Liver (tissue), 9 donors: ENCODE data around the gene TRIM63. TPM values are rescaled to one million over a fixed set of nuclear protein-coding genes. Genes with fewer than 3 reads are reported as not detected.

Experiments
- DNase-seq: peaks from one replicate; pipeline ENCODE4 v3.0.0-alpha.2; 2017; ENCODE audit warnings: low spot score
- H3K27ac ChIP-seq, 2 donors: one replicate each; pipeline ENCODE4 v1.7.0; 2013; ENCODE audit warnings: inconsistent platforms in 2 of 2, low read length in 2 of 2, control low read depth in 1 of 2, low read depth in 1 of 2, mild to moderate bottlenecking in 1 of 2
- H3K27me3 ChIP-seq, 4 donors: one replicate each; pipeline versions ENCODE4 v1.6.1 to v1.7.0; 2013; ENCODE audit warnings: low read length in 3 of 4, inconsistent platforms in 1 of 4, mild to moderate bottlenecking in 1 of 4, moderate library complexity in 1 of 4; ENCODE audit not compliant: control insufficient read depth in 4 of 4, insufficient read depth in 4 of 4
- H3K36me3 ChIP-seq, 4 donors: one replicate each; pipeline versions ENCODE4 v1.6.1 to v1.7.0; 2013; ENCODE audit warnings: low read length in 3 of 4, mild to moderate bottlenecking in 3 of 4, low read depth in 1 of 4, moderate library complexity in 1 of 4; ENCODE audit not compliant: control insufficient read depth in 4 of 4, insufficient read depth in 3 of 4
- H3K4me1 ChIP-seq, 4 donors: one replicate each; pipeline versions ENCODE4 v1.6.1 to v1.7.0; 2013; ENCODE audit warnings: low read length in 3 of 4, mild to moderate bottlenecking in 3 of 4, moderate library complexity in 1 of 4; ENCODE audit not compliant: control insufficient read depth in 4 of 4, insufficient read depth in 4 of 4
- H3K4me3 ChIP-seq, 3 donors: one replicate each; pipeline versions ENCODE4 v1.6.1 to v1.7.0; 2013; ENCODE audit warnings: low read length in 3 of 3, control low read depth in 1 of 3, low read depth in 1 of 3, mild to moderate bottlenecking in 1 of 3
- H3K9ac ChIP-seq, 2 donors: one replicate each; pipeline ENCODE4 v1.7.0; 2013; ENCODE audit warnings: low read length in 2 of 2, mild to moderate bottlenecking in 2 of 2, moderate library complexity in 2 of 2, control low read depth in 1 of 2, low read depth in 1 of 2
- H3K9me3 ChIP-seq, 4 donors: one replicate each; pipeline versions ENCODE4 v1.6.1 to v1.7.0; 2013; ENCODE audit warnings: low read length in 3 of 4; ENCODE audit not compliant: control insufficient read depth in 4 of 4
- ATF3 ChIP-seq: IDR thresholded peaks from 2 replicates; pipeline ENCODE4 v1.6.1; 2016; ENCODE audit warnings: antibody characterized with exemption
- CTCF ChIP-seq: fragments of 150-350 bp; IDR thresholded peaks from 2 replicates; pipeline ENCODE4 v1.5.1; 2017; ENCODE audit warnings: improper control_type of control experiment, low read depth, low read length; ENCODE audit not compliant: missing input control
- EGR1 ChIP-seq, 2 donors: IDR thresholded peaks; 2 replicates each; pipeline ENCODE4 v1.6.1; 2016 to 2018; ENCODE audit warnings: antibody characterized with exemption in 2 of 2, low read depth in 2 of 2
- FOXA1 ChIP-seq: IDR thresholded peaks from 2 replicates; pipeline ENCODE4 v1.6.1; 2016; ENCODE audit warnings: antibody characterized with exemption
- FOXA2 ChIP-seq: IDR thresholded peaks from 2 replicates; pipeline ENCODE4 v1.6.1; 2016; ENCODE audit warnings: antibody characterized with exemption
- GABPA ChIP-seq, 2 donors: IDR thresholded peaks in 1 of 2; conservative IDR thresholded peaks in 1 of 2; 2 replicates each; pipeline ENCODE4 v1.6.1; 2016; ENCODE audit warnings: antibody characterized with exemption in 2 of 2, mild to moderate bottlenecking in 1 of 2, moderate library complexity in 1 of 2
- HNF4A ChIP-seq, 2 donors: conservative IDR thresholded peaks; 2 replicates each; pipeline ENCODE4 v1.6.1; 2016; ENCODE audit warnings: antibody characterized with exemption in 2 of 2, mild to moderate bottlenecking in 2 of 2
- HNF4G ChIP-seq: IDR thresholded peaks from 2 replicates; pipeline ENCODE4 v1.6.1; 2016; ENCODE audit warnings: antibody characterized with exemption
- JUND ChIP-seq, 2 donors: IDR thresholded peaks; 2 replicates each; pipeline ENCODE4 v1.6.1; 2016; ENCODE audit warnings: antibody characterized with exemption in 2 of 2
- MAX ChIP-seq: IDR thresholded peaks from 2 replicates; pipeline ENCODE4 v1.6.1; 2016; ENCODE audit warnings: antibody characterized with exemption
- NR2F2 ChIP-seq: IDR thresholded peaks from 2 replicates; pipeline ENCODE4 v1.6.1; 2016; ENCODE audit warnings: antibody characterized with exemption
- RAD21 ChIP-seq, 2 donors: IDR thresholded peaks; 2 replicates each; pipeline ENCODE4 v1.6.1; 2016; ENCODE audit warnings: antibody characterized with exemption in 2 of 2, mild to moderate bottlenecking in 2 of 2
- RXRA ChIP-seq, 2 donors: IDR thresholded peaks; 2 replicates each; pipeline ENCODE4 v1.6.1; 2017 to 2018; ENCODE audit warnings: antibody characterized with exemption in 2 of 2, mild to moderate bottlenecking in 1 of 2
- SP1 ChIP-seq: IDR thresholded peaks from 2 replicates; pipeline ENCODE4 v1.6.1; 2018; ENCODE audit warnings: antibody characterized with exemption, mild to moderate bottlenecking
- TAF1 ChIP-seq: conservative IDR thresholded peaks from 2 replicates; pipeline ENCODE4 v1.6.1; 2016; ENCODE audit warnings: antibody characterized with exemption, mild to moderate bottlenecking
- YY1 ChIP-seq: IDR thresholded peaks from 2 replicates; pipeline ENCODE4 v1.6.1; 2016; ENCODE audit warnings: antibody characterized with exemption, mild to moderate bottlenecking
- ZBTB33 ChIP-seq: IDR thresholded peaks from 2 replicates; pipeline ENCODE4 v1.6.1; 2016; ENCODE audit warnings: antibody characterized with exemption
- WGBS: extraction: QIAGEN DNeasy Blood & Tissue Kit; methylation state at CpG from one replicate; pipeline ENCODE4 v1.1.7; 2013; 5-methylcytosine and 5-hydroxymethylcytosine counted together
- polyA plus RNA-seq, 2 donors: library from polyadenylated mRNA; stranded (reverse) in 1 of 2; unstranded in 1 of 2; fragments of 200-250 nt in 1 of 2; fragments of >200 nt in 1 of 2; fragmentation: Nextera tagmentation in 1 of 2; extraction: Ambion mirVana in 1 of 2; gene quantifications; one replicate each; pipeline versions ENCODE4 v1.2.1 to v1.2.3, GENCODE V29; 2013 to 2015
- total RNA-seq, 2 donors: library from RNA; depleted of rRNA; stranded (reverse); fragments of >200 nt; gene quantifications; one replicate each; pipeline ENCODE4 v1.2.3, GENCODE V29; 2014
- donor health status: healthy.
- donor health status: healthy.
- donor health status: healthy.
- donor health status: healthy.
- donor health status: healthy.

TRIM63 gene
- total and polyA plus RNA-seq, 4 donors = 0.03 TPM; not detected in 3

GRCh38 chr1:26010825-26011224 lies 56.6 kb downstream of the TRIM63 start (continued):
- no peak for TF ChIP-seq YY1
- no peak for TF ChIP-seq RAD21 (IDR thresholded peaks at IDR 0.05)
- no peak for TF ChIP-seq GABPA (IDR thresholded peaks at IDR 0.05 in 1 of 2, conservative IDR thresholded peaks at IDR 0.05 in 1 of 2)
- TF ChIP-seq EGR1 (IDR thresholded peaks at IDR 0.05; ENCODE audit: low read depth in 2 of 2) = no peak

- no peak for DNase-seq
- no peaks in the 10 kb centered on the region for H3K27me3 ChIP-seq
- no peaks in the 10 kb centered on the region for H3K36me3 ChIP-seq
- H3K9ac ChIP-seq = no peak overlapping the region
- no peak overlapping the region for H3K27ac ChIP-seq
- H3K4me1 ChIP-seq = peaks cover 0 to 5% (median 3%) of the 10 kb centered on the region in 4 donors
- no peak overlapping the region for H3K4me3 ChIP-seq
- TF ChIP-seq GABPA (IDR thresholded peaks at IDR 0.05 in 1 of 2, conservative IDR thresholded peaks at IDR 0.05 in 1 of 2) (no peak), MAX (no peak), ATF3 (no peak), FOXA1 (no peak), EGR1 (IDR thresholded peaks at IDR 0.05; ENCODE audit: low read depth in 2 of 2) (no peak)
- WGBS = 82% methylated on average over 6 of the region's 6 CpGs
- no peaks in the 10 kb centered on the region for H3K9me3 ChIP-seq
Measured at GRCh38 chr1:26009796-26010447, 57.5 kb downstream of the TRIM63 start.

- H3K4me1 ChIP-seq = no peaks in the 10 kb centered on the region
- no peak for DNase-seq
- no peaks in the 10 kb centered on the region for H3K36me3 ChIP-seq
- 94% methylated on average over 16 of the region's 16 CpGs for WGBS
- TF ChIP-seq FOXA2 (no peak), ZBTB33 (no peak), JUND (IDR thresholded peaks at IDR 0.05) (no peak), HNF4A (conservative IDR thresholded peaks at IDR 0.05) (no peak), GABPA (IDR thresholded peaks at IDR 0.05 in 1 of 2, conservative IDR thresholded peaks at IDR 0.05 in 1 of 2) (no peak), MAX (no peak), TAF1 (no peak), ATF3 (no peak), RXRA (IDR thresholded peaks at IDR 0.05) (no peak), FOXA1 (no peak), EGR1 (IDR thresholded peaks at IDR 0.05; ENCODE audit: low read depth in 2 of 2) (no peak), RAD21 (IDR thresholded peaks at IDR 0.05) (no peak), SP1 (no peak), CTCF (no peak), NR2F2 (no peak), HNF4G (no peak)
- no peak overlapping the region for H3K4me3 ChIP-seq
- no peaks in the 10 kb centered on the region for H3K9me3 ChIP-seq
- H3K9ac ChIP-seq = no peak overlapping the region
- no peak overlapping the region for H3K27ac ChIP-seq
- H3K27me3 ChIP-seq = no peaks in the 10 kb centered on the region
Measured at GRCh38 chr1:26006710-26007109, 60.7 kb downstream of the TRIM63 start.
